Tibial nerve (tissue), 4 donors: ENCODE data around the gene PAPSS2. TPM values are rescaled to one million over a fixed set of nuclear protein-coding genes. Genes with fewer than 3 reads are reported as not detected.

Source experiments
- DNase-seq, 2 donors: peaks; one replicate each; pipeline ENCODE4 v3.0.0-alpha.2; 2019; ENCODE audit warnings: low spot score in 2 of 2
- H3K27ac ChIP-seq, 4 donors: fragments of 200-600 bp; sonication (generic) in 3 of 4; one replicate each; pipeline ENCODE4 v1.5.1; 2017 to 2019; ENCODE audit warnings: mild to moderate bottlenecking in 1 of 4
- H3K27me3 ChIP-seq, 2 donors: fragments of 200-600 bp; sonication (generic) in 1 of 2; one replicate each; pipeline versions ENCODE4 v1.5.1 to v1.6.0; 2017 to 2019
- H3K36me3 ChIP-seq, 3 donors: fragments of 200-600 bp; sonication (generic); one replicate each; pipeline ENCODE4 v1.5.1; 2018 to 2019
- H3K4me1 ChIP-seq, 4 donors: fragments of 200-600 bp; sonication (generic) in 3 of 4; one replicate each; pipeline ENCODE4 v1.5.1; 2017 to 2019
- H3K4me3 ChIP-seq, 4 donors: fragments of 200-600 bp; sonication (generic) in 3 of 4; one replicate each; pipeline ENCODE4 v1.5.1; 2017 to 2019; ENCODE audit warnings: mild to moderate bottlenecking in 1 of 4, moderate library complexity in 1 of 4
- H3K9me3 ChIP-seq, 4 donors: fragments of 200-600 bp; sonication (generic) in 3 of 4; one replicate each; pipeline ENCODE4 v1.5.1; 2017 to 2019
- CTCF ChIP-seq, 5 experiments: fragments of 200-600 bp in 3 of 5; fragments of 450-650 bp in 2 of 5; sonication (generic) in 3 of 5; IDR thresholded peaks; one replicate each; pipeline ENCODE4 v1.5.1; 2016 to 2019; ENCODE audit warnings: antibody characterized with exemption in 5 of 5, mild to moderate bottlenecking in 3 of 5, moderate library complexity in 2 of 5
- EP300 ChIP-seq, 2 donors: sonication (generic); formaldehyde crosslinking; IDR thresholded peaks; one replicate each; pipeline ENCODE4 v1.6.1; 2017; ENCODE audit warnings: antibody characterized with exemption in 2 of 2, mild to moderate bottlenecking in 1 of 2
- POLR2A ChIP-seq, 2 donors: fragments of 450-650 bp; IDR thresholded peaks; one replicate each; pipeline ENCODE4 v1.6.1; 2017; ENCODE audit warnings: antibody characterized with exemption in 2 of 2, mild to moderate bottlenecking in 2 of 2, moderate library complexity in 2 of 2
- WGBS, 2 donors: methylation state at CpG; one replicate each; pipeline ENCODE4 v1.1.5; 2018; 5-methylcytosine and 5-hydroxymethylcytosine counted together
- total RNA-seq, 4 donors: library from RNA; depleted of rRNA; stranded (reverse); fragments of >200 nt; gene quantifications; one replicate each; pipeline ENCODE4 v1.1.0, GENCODE V29; 2016

PAPSS2 gene
- total RNA-seq, 4 donors from 2014 or later, result 11.6 to 32.8 (median 19.8) TPM

GRCh38 chr10:87794285-87794684 is 134.6 kb downstream of the PAPSS2 start:
- no peaks in the 10 kb centered on the region for H3K27me3 ChIP-seq
- WGBS, 2 donors, result 62 to 64% methylated on average over 3 of the region's 3 CpGs
- peaks cover 0 to 15% (median 0%) of the 10 kb centered on the region in 3 donors for H3K36me3 ChIP-seq
- TF ChIP-seq EP300 (IDR thresholded peaks at IDR 0.05), result no peak
- no peak for TF ChIP-seq CTCF (IDR thresholded peaks at IDR 0.05)
- no peak for TF ChIP-seq POLR2A (IDR thresholded peaks at IDR 0.05)
- H3K4me3 ChIP-seq, result no peak overlapping the region
- DNase-seq, result no peak
- no peaks in the 10 kb centered on the region for H3K9me3 ChIP-seq
- H3K4me1 ChIP-seq, result no peaks in the 10 kb centered on the region
- H3K27ac ChIP-seq, result no peak overlapping the region

Other genes with a start within 250 kb of the PAPSS2 start
- 10 to 100 TPM; 11.1 to 18.8 (median 13.5) TPM for gene MINPP1, start 155.0 kb upstream of the PAPSS2 start, total RNA-seq
- 10 to 100 TPM; 21.8 to 45.9 (median 26.9) TPM for gene ATAD1, start 158.3 kb downstream of the PAPSS2 start, total RNA-seq
- gene KLLN, start 203.7 kb downstream of the PAPSS2 start, total RNA-seq, result 1 to 10 TPM in 2 of 4 donors, under 1 TPM in 2; 0.78 to 2.2 (median 1.3) TPM
- gene PTEN, start 203.7 kb downstream of the PAPSS2 start, total RNA-seq, result 100 to 1,000 TPM; 143 to 224 (median 171) TPM